GM21825 (cell line): ENCODE data around the gene HYOU1.
"Not testable (repeated sequence)": the region's sequence is repeated elsewhere in the genome, so short reads cannot be mapped to it uniquely, and the experiment has no call there.

Experiments used
- ATAC-seq: cut with Tn5 transposase; IDR thresholded peaks from one replicate; pipeline ENCODE4 v1.9.1; 2021; ENCODE audit warnings: mild to moderate bottlenecking, moderate library complexity; ENCODE audit not compliant: unreplicated experiment

Gene HYOU1

GRCh38 chr11:119047205-119047604, 9.8 kb downstream of the HYOU1 start:
- ATAC-seq = no peak

GRCh38 chr11:119046489-119046888, 10.5 kb downstream of the HYOU1 start:
- ATAC-seq = no peak

GRCh38 chr11:119044708-119045107, 12.3 kb downstream of the HYOU1 start:
- no peak for ATAC-seq

GRCh38 chr11:119042927-119043326, 14.1 kb downstream of the HYOU1 start:
- ATAC-seq = no peak

GRCh38 chr11:119041821-119042514, 15.0 kb downstream of the HYOU1 start:
- no peak for ATAC-seq

GRCh38 chr11:119039471-119039870, 17.5 kb downstream of the HYOU1 start:
- ATAC-seq = not testable (repeated sequence)

- ATAC-seq = no peak
These were observed 18.1 kb downstream of the HYOU1 start for GRCh38 chr11:119038884-119039283.

- ATAC-seq = no peak
These were observed 22.2 kb downstream of the HYOU1 start for GRCh38 chr11:119034813-119035212.

GRCh38 chr11:119033421-119033820, 23.6 kb downstream of the HYOU1 start:
- ATAC-seq = not testable (repeated sequence)

- ATAC-seq = no peak
These were observed 25.1 kb downstream of the HYOU1 start for GRCh38 chr11:119031912-119032280.

GRCh38 chr11:119030329-119031047, 26.5 kb downstream of the HYOU1 start, which contains the start of gene SLC37A4:
Gene SLC37A4 (minus strand): TSS chr11:119030877.
- ATAC-seq = peak; percentile 90

GRCh38 chr11:119030029-119030328, 27.0 kb downstream of the HYOU1 start:
- no peak for ATAC-seq

GRCh38 chr11:119029340-119030028, 27.5 kb downstream of the HYOU1 start:
- ATAC-seq = no peak

- no peak for ATAC-seq
These were observed 28.0 kb downstream of the HYOU1 start for GRCh38 chr11:119029069-119029339.

- no peak for ATAC-seq
These were observed 28.5 kb downstream of the HYOU1 start for GRCh38 chr11:119028346-119029068.

GRCh38 chr11:119027561-119028345, 29.3 kb downstream of the HYOU1 start:
- no peak for ATAC-seq

GRCh38 chr11:119026970-119027369, 30.0 kb downstream of the HYOU1 start:
- no peak for ATAC-seq

- no peak for ATAC-seq
These were observed 30.8 kb downstream of the HYOU1 start for GRCh38 chr11:119025978-119026766.

GRCh38 chr11:119025541-119025940, 31.5 kb downstream of the HYOU1 start:
- ATAC-seq = no peak

- no peak for ATAC-seq
These were observed 31.9 kb downstream of the HYOU1 start for GRCh38 chr11:119025099-119025473.
